Measurements from ENCODE around the gene GCK.
"Not testable (repeated sequence)": the region's sequence is repeated elsewhere in the genome, so short reads cannot be mapped to it uniquely, and the experiment has no call there.

The GCK gene

GRCh38 chr7:44141221-44141850 lies 47.9 kb downstream of the GCK start, which contains the start of gene MYL7:
Gene MYL7, minus strand, starts transcription at chr7:44141332. Its CDS starts 27 bp downstream, at chr7:44141305.
- DNase-seq (ENCODE audit: low read depth): no peak

GRCh38 chr7:44140341-44140740 lies 48.9 kb downstream of the GCK start:
- DNase-seq (ENCODE audit: low read depth): no peak

DNA sequence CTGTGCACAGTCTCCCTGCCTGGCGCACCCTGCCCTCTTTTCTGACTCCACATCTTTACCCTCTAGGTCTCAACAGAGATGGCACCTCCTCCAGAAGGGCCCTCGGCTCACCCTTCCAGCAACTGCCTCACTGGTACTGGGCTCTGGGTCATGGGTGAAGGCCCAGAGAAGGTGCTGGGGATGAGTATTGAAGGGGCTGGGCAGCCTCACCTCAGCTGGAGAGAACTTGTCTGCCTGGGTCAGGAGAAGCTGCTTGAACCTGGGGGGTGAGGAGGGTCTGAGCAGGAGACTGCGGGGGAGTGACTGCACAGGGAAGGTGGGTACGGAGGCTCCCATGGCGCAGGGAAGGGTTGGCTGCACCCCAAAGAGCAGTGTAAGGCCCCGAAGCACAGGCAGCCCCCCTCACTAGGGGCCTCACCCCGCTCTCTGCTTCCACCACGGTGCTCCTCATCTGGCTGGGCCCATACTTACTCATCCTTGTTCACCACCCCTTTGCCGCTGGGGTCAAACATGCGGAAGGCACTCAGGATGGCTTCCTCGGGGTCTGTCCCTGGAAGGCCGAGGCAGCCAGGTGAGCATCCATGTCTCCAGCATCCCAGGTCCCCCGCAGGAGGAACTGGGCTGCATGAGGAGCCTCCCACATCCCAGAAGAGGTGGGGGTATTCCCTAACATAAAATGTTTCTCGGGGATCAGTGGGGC lies 49.8 kb downstream of the GCK start:
- no peak for DNase-seq (ENCODE audit: low read depth)

GRCh38 chr7:44138698-44139097 lies 50.5 kb downstream of the GCK start:
- no peak for DNase-seq (ENCODE audit: low read depth)

DNA sequence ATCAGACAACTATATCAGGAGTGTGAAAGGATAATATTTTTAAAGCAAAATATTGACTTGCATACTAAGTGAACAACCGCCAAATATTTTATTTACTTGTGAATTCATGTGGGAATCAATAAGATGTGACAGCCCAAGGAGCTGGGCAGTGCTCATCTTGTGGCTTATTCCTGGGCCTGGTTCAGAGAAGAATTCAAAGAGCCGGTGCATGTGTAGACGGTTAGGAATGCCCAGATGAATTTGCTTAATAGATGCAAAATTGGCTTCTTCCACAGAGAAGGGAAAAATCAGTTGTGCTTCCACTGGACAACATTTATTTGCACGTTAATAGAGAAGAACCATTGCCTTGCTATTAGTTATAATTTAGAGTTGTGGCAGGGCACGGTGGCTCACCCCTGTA lies 52.5 kb downstream of the GCK start:
- DNase-seq (ENCODE audit: low read depth): no peak

- DNase-seq (ENCODE audit: low read depth): no peak
Measured at GRCh38 chr7:44134943-44135628, 54.2 kb downstream of the GCK start.

DNA sequence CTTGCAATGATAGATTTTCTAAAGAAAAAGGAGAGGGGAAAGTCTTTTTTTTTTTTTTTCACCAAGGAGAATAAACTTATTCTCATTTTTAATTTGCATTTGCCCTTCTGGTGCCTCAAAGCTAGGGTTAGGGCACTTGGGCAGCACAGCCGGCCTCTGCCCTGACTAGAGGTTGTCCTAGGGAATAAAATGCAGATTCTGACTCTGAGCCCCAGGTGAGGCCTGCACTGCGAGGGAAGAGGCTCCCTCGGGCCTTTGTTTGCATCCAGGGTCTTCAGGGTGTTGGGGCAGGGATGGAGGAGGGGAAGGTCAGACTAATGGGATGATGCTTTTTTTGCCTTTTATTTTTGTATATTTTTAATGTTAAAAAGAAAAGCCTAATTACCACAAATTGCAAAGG lies 55.9 kb downstream of the GCK start:
- no peak for DNase-seq (ENCODE audit: low read depth)

- no peak for DNase-seq (ENCODE audit: low read depth)
Measured at GRCh38 chr7:44132039-44132438, 57.2 kb downstream of the GCK start.

DNA sequence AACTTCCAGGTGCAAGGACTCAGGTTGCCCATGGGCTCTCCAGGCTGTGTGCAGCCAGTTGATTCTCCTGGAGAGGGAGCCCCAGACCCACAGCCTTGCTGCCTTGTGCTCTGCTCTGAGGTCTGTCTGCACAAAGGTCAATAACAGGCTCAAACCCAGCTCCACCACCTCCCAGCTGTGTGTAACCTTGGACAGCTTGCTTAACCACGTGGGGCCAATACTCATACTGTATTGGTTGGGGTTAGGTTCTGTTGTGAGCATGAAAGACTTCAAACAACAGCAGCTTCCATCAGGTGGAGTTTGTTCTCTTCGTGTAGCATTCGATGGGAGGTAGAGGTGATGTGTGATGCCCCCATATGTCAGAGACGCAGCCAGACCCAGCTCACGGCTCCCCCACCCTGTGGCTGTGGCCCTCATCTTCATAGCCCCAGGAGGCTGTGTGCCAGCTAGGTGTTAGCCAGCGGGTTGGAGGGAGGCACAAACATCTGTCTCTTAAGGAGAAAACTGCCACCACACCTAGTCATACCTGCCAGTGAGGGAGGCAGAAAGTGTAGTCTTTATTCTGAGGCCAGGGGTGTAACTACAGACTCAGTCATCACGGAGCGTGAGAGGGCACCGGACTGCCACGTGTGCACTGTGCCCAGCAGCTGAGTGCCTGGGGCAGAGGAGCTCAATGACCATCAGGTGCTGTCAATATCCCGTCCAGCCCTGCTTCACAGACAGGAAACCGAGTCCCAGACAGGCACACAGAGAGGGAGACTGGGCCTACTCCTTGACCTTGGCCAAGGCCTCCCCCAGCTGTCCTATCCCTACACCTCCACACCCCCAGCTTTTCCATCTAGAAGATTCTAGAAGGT lies 57.8 kb downstream of the GCK start:
- no peak for DNase-seq (ENCODE audit: low read depth)

GRCh38 chr7:44128721-44129582 lies 60.3 kb downstream of the GCK start:
- no peak for DNase-seq (ENCODE audit: low read depth)

DNA sequence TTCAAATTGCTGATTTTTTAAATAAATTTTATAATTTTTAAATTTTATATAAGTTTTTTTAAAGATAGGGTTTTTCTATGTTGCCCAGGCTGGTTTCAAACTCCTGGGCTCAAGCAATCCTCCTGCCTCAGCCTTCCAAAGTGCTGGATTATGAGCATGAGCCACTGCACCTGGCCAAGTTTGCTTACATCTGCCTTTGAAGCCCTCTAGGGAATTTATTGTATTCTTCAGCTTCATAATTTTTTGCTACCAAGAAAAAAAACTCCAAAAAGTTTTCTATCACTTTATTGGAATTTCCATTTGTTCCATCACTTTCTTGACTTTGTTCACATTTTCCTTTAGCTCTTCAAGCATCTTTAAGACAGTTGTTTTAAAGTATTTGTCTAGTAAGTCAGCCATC lies 62.1 kb downstream of the GCK start:
- DNase-seq (ENCODE audit: low read depth): no peak

DNA sequence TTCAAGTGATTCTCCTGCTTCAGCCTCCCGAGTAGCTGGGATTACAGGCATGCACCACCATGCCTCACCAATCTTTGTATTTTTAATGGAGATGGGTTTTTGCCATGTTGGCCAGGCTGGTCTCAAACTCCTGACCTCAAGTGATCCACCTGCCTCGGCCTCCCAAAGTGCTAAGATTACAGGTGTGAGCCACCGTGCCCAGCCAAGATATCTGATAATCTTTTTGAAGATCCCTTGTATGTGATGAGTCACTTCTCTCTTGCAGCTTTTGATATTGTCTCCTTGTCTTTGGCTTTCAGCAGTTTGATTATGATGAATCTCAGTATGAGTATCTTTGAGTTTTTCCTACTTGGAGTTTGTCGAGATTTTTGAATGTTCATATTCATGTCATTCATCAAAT lies 62.7 kb downstream of the GCK start:
- not testable (repeated sequence) for DNase-seq (ENCODE audit: low read depth)

DNA sequence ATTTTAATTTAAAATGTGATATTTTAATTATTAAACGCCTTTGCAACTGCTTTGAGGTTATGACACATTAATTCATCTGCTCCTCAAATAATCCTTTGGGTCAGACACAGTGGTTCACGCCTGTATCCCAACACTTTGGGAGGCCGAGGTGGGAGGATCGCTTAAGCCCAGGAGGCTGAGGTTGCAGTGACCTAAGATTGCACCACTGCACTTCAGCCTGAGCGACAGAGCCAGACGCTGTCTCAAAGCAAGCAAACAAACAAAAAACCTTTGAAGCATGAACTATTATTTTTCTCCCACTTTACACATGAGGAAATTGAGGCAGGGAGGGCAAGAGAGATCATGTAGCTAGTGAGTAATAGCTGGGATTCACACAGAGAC lies 64.4 kb downstream of the GCK start:
- DNase-seq (ENCODE audit: low read depth): no peak

DNA sequence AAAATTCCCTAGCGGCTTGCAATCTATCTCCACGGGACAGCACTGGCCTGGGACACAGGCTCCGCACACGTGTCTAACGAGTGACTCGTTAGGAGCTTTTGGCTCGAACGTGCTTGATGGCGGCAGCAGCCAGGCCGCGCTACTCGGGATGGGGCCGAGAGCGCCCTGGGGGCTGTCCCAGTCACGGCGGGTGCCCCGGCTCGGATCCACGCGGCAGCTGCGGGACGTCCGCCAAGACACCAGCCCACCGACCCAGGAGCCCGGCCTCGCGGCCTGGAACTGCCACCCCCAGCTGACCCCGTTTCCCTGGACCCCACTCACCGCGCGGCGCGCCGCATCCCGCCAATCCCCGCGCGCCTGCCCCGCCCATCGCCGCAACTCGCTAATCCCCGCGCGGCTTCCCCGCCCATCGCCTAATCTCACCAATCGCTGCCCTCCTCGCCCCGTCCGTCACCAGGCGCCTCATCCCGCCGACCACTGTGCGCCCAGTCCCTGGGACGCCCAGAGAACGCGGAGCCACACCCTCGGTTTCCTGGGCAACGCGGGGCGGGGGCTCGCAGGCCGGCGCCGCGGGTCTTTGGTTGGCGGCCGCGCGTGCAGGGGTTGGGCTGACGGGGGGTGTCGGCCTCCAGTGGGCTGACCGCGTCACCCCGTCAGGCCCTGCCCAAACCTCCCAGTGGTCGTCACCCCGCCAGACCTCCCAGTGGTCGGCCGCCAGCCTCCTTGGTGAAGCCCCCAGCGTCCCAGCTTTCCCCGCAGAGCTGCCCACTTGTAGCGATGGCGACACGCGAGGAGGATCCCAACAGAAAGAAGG lies 65.8 kb downstream of the GCK start, which contains the start of gene POLD2:
POLD2 (minus strand) TSS at position 359 of the 814 bp plus-strand sequence. CDS start 1,495 bp downstream, outside the sequence.
- DNase-seq (ENCODE audit: low read depth): peak; percentile 90

DNA sequence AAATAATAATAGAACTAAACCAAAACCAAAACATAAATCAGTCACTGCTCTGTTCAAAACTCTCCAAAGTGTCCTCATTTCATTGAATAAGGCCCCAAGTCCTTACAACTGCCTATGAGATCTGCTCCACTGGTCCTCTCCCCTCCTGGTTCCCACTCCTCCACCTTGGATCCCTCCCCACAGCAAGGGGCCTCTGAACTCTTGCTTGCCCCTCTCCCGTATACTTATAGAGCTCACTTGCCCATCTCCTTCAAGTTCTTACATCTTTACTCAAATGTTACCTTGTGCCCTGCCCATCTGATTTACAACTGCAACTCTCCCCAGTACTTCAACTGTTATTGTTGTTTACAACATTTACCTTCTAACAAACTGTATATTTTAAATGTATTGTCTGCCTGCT lies 66.7 kb downstream of the GCK start:
- no peak for DNase-seq (ENCODE audit: low read depth)

DNA sequence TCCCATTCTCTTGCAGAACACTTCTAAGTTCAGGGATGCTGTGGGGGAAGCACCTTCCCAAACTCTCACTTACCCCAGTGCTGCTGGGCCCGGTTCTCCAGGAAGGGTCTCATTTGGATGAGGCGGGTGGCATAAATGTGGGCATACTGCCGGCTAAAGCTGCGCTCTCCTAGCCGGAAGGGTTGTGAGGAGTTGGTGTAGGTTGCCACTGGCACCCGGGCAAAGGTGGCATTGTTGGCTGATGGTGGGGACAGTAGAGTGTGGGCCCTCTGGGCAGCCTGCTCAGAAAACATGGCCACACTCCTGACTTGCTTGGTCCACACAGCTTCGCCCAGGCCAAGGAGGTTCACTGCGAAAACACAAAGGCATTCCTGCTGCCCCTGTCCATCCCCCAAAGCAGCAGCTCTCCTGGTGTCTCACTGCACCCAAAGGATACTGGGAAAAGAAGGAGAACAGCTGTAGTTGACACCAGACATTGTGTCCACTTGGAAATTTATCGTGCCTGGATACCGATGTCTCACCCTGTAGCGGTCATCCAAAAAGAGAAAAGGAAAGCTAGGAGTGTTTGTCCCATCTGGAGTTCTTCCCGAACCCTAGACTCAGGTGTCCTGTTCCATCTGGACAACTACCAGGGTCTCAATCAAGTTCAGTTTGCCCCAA lies 67.3 kb downstream of the GCK start:
- DNase-seq (ENCODE audit: low read depth): no peak

DNA sequence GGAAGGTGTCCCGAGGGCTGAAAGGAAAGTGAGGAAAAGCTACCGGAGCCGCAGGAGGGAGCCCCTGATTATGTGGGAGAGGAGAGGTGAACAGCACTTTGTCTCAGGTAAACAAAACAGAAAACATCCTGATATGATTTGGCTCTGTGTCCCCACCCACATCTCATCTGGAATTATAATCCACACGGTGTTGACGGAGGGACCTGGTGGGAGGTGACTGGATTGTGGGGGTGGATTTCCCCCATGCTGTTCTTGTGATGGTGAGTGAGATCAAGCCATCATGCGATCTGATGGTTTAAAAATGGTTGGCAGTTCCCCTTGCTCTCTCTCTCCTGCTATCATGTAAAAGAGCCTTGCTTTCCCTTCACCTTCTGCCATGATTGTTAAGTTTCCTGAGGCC lies 68.8 kb downstream of the GCK start:
- no peak for DNase-seq (ENCODE audit: low read depth)

DNA sequence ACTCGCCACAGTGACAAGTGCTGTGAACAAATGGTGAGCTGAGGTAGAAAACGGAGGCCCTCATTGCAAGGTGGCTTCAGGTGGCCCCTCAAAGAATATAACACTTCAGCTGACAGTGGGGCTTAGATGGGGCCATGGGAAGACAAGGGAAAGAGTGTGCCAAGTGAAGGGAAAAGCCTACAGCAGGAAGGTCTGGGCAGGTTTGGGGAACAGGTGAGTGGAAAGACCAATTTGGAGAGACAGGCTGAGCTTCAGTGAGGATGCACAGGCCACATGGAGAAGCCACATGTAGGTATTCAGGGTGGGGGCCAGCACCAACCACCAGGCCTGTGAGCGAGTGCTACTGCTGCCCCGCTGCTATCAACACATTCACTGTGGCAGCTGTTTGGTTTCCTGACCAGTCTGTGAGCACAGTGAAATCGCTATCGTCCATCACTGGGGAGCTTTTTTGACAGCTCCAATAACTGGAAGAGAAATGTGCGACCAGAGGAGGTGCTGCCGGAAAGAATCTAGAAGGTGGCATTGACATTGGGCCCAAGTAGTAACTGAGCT lies 69.3 kb downstream of the GCK start:
- no peak for DNase-seq (ENCODE audit: low read depth)

DNA sequence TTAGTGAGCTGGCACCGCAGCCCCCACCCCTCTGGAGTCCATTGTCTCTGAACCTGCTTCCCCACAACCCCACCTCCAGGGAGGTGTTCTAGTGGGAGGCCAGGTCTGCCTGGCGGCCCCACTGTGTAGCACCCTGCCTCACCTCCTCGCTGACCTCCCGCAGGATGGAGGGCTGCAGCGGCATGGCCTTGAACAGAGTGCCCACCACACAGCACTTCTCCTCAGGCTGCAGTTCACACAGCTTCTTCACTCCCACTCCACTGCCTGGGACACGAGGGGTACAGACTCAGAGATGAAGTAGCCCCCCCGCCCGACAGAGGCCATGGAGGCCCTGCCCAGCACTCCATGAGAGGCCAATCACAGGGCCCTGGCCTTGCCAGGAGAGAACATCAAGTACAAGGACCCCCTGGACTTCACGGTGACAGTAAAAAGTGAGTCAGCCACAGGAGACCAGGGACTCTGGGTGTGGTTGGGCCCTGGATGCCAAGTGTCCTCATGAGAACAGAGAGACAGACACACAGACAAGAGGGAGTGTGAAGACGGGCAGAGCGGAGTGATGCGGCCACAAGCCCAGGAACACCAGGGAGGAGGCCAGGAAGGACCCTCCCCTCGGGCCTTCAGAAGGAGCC lies 71.3 kb downstream of the GCK start:
- DNase-seq (ENCODE audit: low read depth): no peak

All from HS-5 (cell line).